DOHH2 (cell line): ENCODE results near the gene MAP4K3.

ENCODE experiments used
- H3F3A ChIP-seq: fragments of 200-600 bp; sonication (generic), shearing (Covaris generic); 2 replicates; pipeline ENCODE4 v1.6.0; 2016; ENCODE audit warnings: antibody characterized with exemption, mild to moderate bottlenecking; ENCODE audit not compliant: control insufficient read depth, insufficient read depth
- H3K27ac ChIP-seq: fragments of 200-600 bp; sonication (generic); 2 replicates; pipeline ENCODE4 v1.5.1; 2014; ENCODE audit warnings: low read depth, mild to moderate bottlenecking, low read length, moderate library complexity
- H3K27me3 ChIP-seq: fragments of 200-600 bp; sonication (generic); 2 replicates; pipeline ENCODE4 v1.6.1; 2014; ENCODE audit warnings: mild to moderate bottlenecking, low read length, mixed read lengths; ENCODE audit not compliant: control insufficient read depth
- H3K36me3 ChIP-seq: fragments of 200-600 bp; sonication (generic); 2 replicates; pipeline ENCODE4 v1.6.1; 2014; ENCODE audit warnings: mild to moderate bottlenecking, low read length, moderate library complexity, mixed read lengths; ENCODE audit not compliant: control insufficient read depth
- H3K4me1 ChIP-seq: fragments of 200-600 bp; sonication (generic); 2 replicates; pipeline ENCODE4 v1.6.1; 2014; ENCODE audit warnings: mild to moderate bottlenecking, low read length, mixed read lengths; ENCODE audit not compliant: control insufficient read depth
- H3K4me2 ChIP-seq: fragments of 200-600 bp; sonication (generic); 2 replicates; pipeline ENCODE4 v1.6.0; 2014; ENCODE audit warnings: mild to moderate bottlenecking, low read length, moderate library complexity
- H3K4me3 ChIP-seq: fragments of 200-600 bp; sonication (generic); 2 replicates; pipeline ENCODE4 v1.5.1; 2014; ENCODE audit warnings: mild to moderate bottlenecking, low read length, mixed read lengths
- H3K79me2 ChIP-seq: fragments of 200-600 bp; sonication (generic); 2 replicates; pipeline ENCODE4 v1.6.1; 2014; ENCODE audit warnings: mild to moderate bottlenecking, low read length, mixed read lengths; ENCODE audit not compliant: control insufficient read depth
- H3K9me2 ChIP-seq: fragments of 200-600 bp; sonication (generic); replicated peaks from 2 replicates; pipeline ENCODE4 v1.6.1; 2014; ENCODE audit warnings: mild to moderate bottlenecking, low read length, mixed read lengths; ENCODE audit not compliant: control insufficient read depth
- H3K9me3 ChIP-seq: fragments of 200-600 bp; sonication (generic); 2 replicates; pipeline ENCODE4 v1.6.1; 2014; ENCODE audit warnings: antibody characterized with exemption, low read length, mixed read lengths; ENCODE audit not compliant: control insufficient read depth, insufficient read depth
- H4K20me1 ChIP-seq: fragments of 200-600 bp; sonication (generic); 2 replicates; pipeline ENCODE4 v1.6.0; 2014; ENCODE audit warnings: low read depth, mild to moderate bottlenecking, antibody characterized with exemption, low read length, moderate library complexity; ENCODE audit not compliant: control insufficient read depth, insufficient read depth
- EZH2phosphoT487 ChIP-seq: fragments of 200-600 bp; sonication (generic); IDR thresholded peaks from 2 replicates; pipeline ENCODE4 v1.6.1; 2017; ENCODE audit warnings: borderline replicate concordance, mild to moderate bottlenecking, antibody characterized with exemption, low read length, moderate library complexity, mixed read lengths
- TF ChIP-seq, protein P1 (sequence below): fragments of 200-600 bp; sonication (generic); IDR thresholded peaks from one replicate; pipeline ENCODE4 v1.5.1; 2014; ENCODE audit warnings: antibody characterized with exemption, mild to moderate bottlenecking, low read depth, low read length; ENCODE audit not compliant: poor library complexity, severe bottlenecking

Gene MAP4K3

DNA sequence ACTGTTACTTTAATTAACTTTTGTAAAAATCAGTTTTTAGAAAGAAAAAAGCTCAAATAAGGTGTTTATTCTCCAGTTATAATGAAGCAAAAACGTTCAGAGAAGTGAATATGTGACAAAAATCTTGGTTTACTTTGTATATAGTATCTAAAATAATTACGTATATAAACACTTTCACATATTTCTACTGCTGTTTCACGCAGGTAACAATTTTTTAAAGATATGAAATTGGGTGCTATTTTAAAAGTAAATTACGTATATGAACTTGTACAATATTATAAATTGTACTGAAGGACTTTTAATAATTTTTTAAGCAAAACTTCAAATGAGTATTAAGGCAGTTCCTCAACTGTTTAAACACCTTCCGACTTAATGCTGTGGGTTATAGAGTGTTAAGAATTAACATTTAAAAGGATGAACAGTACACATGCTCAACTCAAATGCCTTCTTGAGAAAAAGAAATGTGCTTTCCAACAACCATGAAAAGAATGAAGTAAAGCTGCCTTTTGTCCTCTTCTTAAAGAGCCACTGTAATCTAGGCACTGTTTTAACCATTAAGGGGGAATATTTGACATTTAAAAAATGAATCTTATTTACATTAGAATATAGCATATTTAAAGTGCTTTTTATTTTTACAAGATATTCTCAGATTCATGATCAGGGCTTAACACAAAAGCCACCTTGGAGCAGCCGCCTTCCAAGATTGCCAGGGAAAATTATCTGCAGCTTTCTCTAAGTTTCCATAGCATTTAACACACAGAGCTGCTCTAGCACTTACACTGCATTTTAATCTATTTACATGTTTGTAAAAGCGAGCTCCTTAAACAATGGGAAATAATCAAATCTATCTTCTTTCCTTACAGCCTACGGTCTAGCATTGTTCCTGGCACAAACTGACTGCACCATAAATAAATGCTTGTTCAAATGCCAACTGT lies 136.8 kb downstream of the MAP4K3 start:
- no peak for TF ChIP-seq EZH2phosphoT487
- TF ChIP-seq, protein P1, sequence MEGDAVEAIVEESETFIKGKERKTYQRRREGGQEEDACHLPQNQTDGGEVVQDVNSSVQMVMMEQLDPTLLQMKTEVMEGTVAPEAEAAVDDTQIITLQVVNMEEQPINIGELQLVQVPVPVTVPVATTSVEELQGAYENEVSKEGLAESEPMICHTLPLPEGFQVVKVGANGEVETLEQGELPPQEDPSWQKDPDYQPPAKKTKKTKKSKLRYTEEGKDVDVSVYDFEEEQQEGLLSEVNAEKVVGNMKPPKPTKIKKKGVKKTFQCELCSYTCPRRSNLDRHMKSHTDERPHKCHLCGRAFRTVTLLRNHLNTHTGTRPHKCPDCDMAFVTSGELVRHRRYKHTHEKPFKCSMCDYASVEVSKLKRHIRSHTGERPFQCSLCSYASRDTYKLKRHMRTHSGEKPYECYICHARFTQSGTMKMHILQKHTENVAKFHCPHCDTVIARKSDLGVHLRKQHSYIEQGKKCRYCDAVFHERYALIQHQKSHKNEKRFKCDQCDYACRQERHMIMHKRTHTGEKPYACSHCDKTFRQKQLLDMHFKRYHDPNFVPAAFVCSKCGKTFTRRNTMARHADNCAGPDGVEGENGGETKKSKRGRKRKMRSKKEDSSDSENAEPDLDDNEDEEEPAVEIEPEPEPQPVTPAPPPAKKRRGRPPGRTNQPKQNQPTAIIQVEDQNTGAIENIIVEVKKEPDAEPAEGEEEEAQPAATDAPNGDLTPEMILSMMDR, result no peak
- Histone ChIP-seq H3K36me3 (no peaks in the 10 kb centered on the region), H3K9me3 (no peaks in the 10 kb centered on the region), H3K9me2 (no peaks in the 10 kb centered on the region), H3F3A (no peaks in the 10 kb centered on the region), H3K4me3 (no peak overlapping the region), H4K20me1 (no peaks in the 10 kb centered on the region), H3K27ac (no peak overlapping the region), H3K4me1 (no peaks in the 10 kb centered on the region), H3K27me3 (no peaks in the 10 kb centered on the region), H3K4me2 (no peak overlapping the region), H3K79me2 (no peaks in the 10 kb centered on the region)

DNA sequence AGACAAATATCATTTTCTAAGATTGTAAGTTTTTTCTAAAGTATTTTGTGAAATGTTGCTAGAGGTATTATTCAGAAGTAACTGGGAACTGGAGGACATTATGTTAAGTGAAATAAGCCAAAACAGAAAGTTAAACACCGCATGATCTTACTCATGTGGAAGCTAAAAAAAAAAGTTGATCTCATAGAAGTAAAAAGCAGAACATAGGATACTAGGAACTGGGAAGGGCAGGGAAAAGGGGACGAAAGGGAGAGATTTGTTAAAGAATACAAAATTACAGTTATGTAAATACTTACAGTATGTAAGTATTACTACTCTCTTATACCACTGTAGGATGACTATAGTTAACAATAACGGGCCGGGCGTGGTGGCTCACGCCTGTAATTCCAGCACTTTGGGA lies 146.7 kb downstream of the MAP4K3 start:
- H3K4me3 ChIP-seq, result no peak overlapping the region
- H3K79me2 ChIP-seq, result no peaks in the 10 kb centered on the region
- H3K4me2 ChIP-seq, result no peak overlapping the region
- peaks cover 11% of the 10 kb centered on the region for H3K36me3 ChIP-seq
- no peaks in the 10 kb centered on the region for H3K9me3 ChIP-seq
- no peaks in the 10 kb centered on the region for H3K9me2 ChIP-seq
- H3K4me1 ChIP-seq, result peaks cover 3% of the 10 kb centered on the region; the same call in 1 of the 2 replicates
- no peaks in the 10 kb centered on the region for H3K27me3 ChIP-seq
- no peaks in the 10 kb centered on the region for H4K20me1 ChIP-seq
- no peak for TF ChIP-seq EZH2phosphoT487
- TF ChIP-seq, protein P1, result no peak
- peaks cover 2% of the 10 kb centered on the region; the same call in 1 of the 2 replicates for H3F3A ChIP-seq
- no peak overlapping the region for H3K27ac ChIP-seq

DNA sequence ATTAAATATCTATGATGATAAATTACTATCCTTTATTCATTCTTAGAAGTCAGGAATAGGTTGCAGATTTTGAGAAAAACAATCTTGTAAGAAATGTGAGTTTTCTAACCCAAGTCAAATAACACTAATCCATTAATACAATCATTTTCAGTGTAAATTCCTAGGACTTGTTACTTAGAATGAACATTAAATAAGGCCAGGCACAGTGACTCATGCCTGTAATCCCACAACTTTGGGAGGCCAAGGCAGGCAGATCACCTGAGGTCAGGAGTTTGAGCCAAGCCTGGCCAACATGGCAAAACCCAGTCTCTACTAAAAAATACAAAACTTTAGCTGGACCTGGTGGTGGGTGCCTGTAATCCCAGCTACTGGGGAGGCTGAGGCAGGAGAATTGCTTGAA lies 147.5 kb downstream of the MAP4K3 start:
- Histone ChIP-seq H3F3A (peaks cover 2% of the 10 kb centered on the region; the same call in 1 of the 2 replicates), H4K20me1 (no peaks in the 10 kb centered on the region), H3K79me2 (no peaks in the 10 kb centered on the region), H3K9me3 (no peaks in the 10 kb centered on the region), H3K9me2 (no peaks in the 10 kb centered on the region), H3K4me3 (no peak overlapping the region), H3K27ac (no peak overlapping the region), H3K4me1 (peaks cover 3% of the 10 kb centered on the region; the same call in 1 of the 2 replicates), H3K36me3 (peaks cover 11% of the 10 kb centered on the region), H3K27me3 (no peaks in the 10 kb centered on the region), H3K4me2 (no peak overlapping the region)
- TF ChIP-seq, protein P1, result no peak
- no peak for TF ChIP-seq EZH2phosphoT487
